ENCODE measurements around the gene SLU7. TPM values are rescaled to one million over a fixed set of nuclear protein-coding genes. Genes with fewer than 3 reads are reported as not detected.
A peak's percentile ranks its signal among the peaks of the same experiment; 100 is the strongest.
"Not testable (repeated sequence)": the region's sequence is repeated elsewhere in the genome, so short reads cannot be mapped to it uniquely, and the experiment has no call there.

The SLU7 gene
- total RNA-seq, 4 donors from 2014 or later = 49.6 to 96.6 (median 64.9) TPM

DNA sequence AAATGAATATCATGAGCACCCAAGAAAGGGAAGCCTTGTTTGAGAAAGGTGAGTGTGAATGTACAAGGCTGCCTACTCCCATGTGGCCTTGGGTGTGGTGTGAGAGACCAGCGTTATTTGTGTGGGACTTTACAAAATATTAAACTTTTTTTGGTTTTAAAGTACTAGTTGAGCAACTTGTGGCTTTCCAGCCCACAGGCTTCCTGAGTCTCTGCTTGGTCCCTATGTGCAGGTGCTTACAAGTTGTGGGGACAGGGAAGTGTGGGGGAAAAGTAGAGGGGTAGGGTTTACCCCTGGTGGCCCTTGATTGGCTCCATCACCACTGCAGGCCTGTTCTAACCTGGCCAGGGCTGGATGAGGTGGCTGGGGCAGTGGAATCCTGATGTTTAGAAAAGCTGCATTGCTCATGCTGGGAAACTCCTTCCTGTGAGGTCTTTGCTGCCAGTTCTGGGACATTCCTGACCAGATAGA, 22.5 kb upstream of the SLU7 start:
- ATAC-seq (ENCODE audit: low FRiP score) (no peak), DNase-seq (ENCODE audit: low spot score) (no peak)
- TF ChIP-seq, protein P1, sequence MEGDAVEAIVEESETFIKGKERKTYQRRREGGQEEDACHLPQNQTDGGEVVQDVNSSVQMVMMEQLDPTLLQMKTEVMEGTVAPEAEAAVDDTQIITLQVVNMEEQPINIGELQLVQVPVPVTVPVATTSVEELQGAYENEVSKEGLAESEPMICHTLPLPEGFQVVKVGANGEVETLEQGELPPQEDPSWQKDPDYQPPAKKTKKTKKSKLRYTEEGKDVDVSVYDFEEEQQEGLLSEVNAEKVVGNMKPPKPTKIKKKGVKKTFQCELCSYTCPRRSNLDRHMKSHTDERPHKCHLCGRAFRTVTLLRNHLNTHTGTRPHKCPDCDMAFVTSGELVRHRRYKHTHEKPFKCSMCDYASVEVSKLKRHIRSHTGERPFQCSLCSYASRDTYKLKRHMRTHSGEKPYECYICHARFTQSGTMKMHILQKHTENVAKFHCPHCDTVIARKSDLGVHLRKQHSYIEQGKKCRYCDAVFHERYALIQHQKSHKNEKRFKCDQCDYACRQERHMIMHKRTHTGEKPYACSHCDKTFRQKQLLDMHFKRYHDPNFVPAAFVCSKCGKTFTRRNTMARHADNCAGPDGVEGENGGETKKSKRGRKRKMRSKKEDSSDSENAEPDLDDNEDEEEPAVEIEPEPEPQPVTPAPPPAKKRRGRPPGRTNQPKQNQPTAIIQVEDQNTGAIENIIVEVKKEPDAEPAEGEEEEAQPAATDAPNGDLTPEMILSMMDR (IDR thresholded peaks at IDR 0.05) = no peak

DNA sequence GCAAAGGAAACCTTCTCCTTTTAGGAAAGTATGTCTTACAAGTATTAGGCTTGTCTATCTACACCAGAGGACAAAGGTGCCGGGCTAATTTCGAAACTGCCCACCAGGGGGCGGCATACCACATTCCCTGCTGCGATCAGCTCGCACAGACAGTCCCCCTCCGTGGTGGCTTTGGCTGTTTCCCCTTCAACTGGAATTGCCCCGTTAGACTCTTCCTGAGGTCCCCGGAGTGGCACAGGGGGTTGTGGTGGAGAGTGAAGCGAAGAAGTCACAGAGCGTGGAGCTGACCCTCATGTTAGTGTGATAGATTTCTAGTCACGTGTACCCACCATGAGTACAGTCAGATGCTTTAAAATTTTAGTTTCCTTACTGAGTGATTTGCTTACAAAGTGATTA, 20.3 kb upstream of the SLU7 start:
- TF ChIP-seq, protein P1 (IDR thresholded peaks at IDR 0.05) = peak in 2 of 3 donors; percentile 67 to 73
- ATAC-seq (ENCODE audit: low FRiP score) = peak; percentile 93

DNA sequence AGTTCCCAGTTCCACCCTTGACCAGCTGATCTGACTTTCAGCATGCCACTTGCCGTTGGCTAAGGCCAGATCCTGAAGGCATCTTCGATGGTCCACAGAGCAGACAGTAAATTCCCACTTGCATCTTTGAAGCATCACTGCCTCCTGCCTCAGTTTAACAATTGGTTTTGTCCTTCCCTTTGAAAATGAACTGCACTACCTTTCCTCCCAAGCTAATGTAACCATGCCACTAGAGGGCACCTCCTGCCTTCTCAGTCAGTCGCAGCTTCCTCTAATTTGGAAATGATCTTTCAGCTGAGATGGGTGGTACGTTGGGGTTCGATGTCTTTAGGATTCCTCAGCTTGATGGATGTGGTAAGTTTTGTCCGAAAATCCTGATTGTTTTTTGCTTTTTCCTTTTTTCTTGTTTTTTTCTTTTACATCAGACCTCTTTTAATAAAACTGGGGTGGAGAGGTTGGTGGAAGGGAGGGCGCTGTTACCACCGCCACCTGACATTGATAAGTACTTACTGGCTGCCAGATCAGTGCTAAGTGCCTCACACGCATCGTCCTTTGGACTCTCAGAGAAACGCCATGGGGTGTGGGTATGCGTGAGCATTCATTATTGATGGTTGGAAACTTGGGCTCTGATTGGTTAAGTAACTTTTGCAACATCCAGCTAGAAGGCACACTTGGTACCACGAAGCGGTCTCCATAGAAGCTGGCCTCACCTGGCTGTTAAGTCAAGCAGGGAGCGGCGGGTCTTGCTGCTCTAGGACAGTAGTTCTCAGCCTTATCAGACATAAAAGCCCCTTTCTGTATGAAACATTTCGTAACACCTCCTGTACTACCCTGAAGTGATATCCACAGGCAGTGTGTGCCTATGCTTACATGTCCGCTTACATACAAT, 19.7 kb upstream of the SLU7 start:
- TF ChIP-seq, protein P1 (IDR thresholded peaks at IDR 0.05) = no peak
- ATAC-seq (ENCODE audit: low FRiP score) = peak; percentile 55
- DNase-seq (ENCODE audit: low spot score) = no peak

More for the DNA sequence above, 20.3 kb upstream of the SLU7 start:
- peak; percentile 91 for DNase-seq (ENCODE audit: low spot score)

DNA sequence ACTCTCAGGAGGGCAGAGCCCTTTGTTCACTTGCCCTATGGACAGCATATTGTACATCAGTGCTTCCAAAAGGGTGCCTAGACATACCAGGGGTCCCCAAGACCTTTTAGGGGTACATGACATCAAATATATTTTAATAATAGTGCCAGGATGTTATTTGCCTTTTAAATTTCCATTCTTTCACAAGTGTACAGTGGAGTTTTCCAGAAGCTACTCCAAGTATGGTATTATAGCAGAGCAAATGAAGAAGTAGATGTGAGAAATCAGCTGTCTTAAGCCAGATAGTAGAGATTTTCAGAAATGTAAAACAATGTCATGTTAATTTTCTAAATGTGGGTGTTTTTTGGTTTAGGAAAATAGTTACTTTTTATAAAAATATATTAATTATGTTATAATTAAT, 18.4 kb upstream of the SLU7 start:
- ATAC-seq (ENCODE audit: low FRiP score) (no peak), DNase-seq (ENCODE audit: low spot score) (no peak)
- TF ChIP-seq, protein P1 (IDR thresholded peaks at IDR 0.05) = no peak

DNA sequence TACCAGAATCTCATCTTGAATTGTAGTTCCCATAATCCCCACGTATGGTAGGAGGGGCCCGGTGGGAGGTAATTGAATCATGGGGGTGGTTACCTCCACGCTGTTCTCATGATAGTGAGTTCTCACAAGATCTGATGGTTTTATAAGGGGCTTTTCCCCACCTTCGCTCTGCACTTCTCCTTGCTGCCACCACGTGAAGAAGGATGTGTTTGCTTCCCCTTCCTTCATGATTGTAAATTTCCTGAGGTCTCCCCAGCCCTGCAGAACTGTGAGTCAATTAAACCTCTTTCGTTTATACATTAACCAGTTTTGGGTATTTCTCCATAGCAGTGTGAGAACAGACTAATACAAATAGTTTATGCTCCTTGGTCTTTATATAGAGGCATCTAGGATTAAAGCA, 17.8 kb upstream of the SLU7 start:
- ATAC-seq (ENCODE audit: low FRiP score); DNase-seq (ENCODE audit: low spot score): not testable (repeated sequence)

DNA sequence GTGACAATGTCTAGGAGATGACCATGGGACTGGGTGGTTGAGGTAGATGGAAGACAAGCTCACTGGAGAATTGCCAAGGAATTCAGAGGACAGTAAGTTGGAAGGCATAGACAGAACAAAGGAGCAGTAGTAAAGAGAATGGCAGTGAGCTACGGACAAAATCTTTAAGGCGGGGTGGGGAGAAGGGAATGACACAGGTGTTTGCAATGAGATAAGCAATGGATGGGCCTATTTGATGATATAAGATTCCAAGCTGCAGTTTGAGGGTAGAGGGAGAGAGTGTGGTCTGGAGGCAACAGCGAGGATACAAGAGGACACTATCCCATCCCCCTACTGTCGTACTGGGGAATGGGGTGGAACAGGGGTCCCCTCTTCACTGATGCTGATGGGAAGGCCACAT, 17.1 kb upstream of the SLU7 start:
- TF ChIP-seq, protein P1 (IDR thresholded peaks at IDR 0.05) = no peak
- ATAC-seq (ENCODE audit: low FRiP score) (no peak), DNase-seq (ENCODE audit: low spot score) (no peak)

DNA sequence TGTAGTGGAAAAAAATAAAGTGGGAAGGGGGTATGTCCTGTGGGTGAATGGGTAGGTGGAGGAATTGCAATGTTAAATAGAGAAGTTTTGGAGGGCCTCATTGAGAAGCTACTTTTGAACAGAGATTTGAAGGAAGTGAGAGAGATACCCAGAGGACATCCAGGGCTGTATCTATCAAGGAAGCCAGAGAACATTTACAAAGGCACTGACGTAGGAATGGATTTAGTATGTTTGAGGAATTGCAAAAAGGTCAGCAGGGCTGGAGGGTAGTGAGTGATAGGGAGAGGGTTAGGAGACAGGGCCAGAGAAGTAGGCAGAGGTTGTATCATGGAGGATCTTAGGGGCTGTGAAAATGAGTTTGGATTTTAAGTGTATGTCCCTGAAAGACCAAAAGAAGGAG, 16.7 kb upstream of the SLU7 start:
- TF ChIP-seq, protein P1 (IDR thresholded peaks at IDR 0.05) = no peak
- ATAC-seq (ENCODE audit: low FRiP score) = no peak
- no peak for DNase-seq (ENCODE audit: low spot score)

Data from omental fat pad (tissue), 4 donors.